HTERT RPE-1 (cell line): Measurements from ENCODE around the gene TEF.

ENCODE experiments used
- in situ Hi-C: fragments of 300-500 bp; cut with MboI; formaldehyde crosslinking; loops from 4 replicates; pipeline ENCODE4 v1.14.3; 2020; ENCODE audit warnings: low sequenced_read_pairs

The TEF gene

DNA sequence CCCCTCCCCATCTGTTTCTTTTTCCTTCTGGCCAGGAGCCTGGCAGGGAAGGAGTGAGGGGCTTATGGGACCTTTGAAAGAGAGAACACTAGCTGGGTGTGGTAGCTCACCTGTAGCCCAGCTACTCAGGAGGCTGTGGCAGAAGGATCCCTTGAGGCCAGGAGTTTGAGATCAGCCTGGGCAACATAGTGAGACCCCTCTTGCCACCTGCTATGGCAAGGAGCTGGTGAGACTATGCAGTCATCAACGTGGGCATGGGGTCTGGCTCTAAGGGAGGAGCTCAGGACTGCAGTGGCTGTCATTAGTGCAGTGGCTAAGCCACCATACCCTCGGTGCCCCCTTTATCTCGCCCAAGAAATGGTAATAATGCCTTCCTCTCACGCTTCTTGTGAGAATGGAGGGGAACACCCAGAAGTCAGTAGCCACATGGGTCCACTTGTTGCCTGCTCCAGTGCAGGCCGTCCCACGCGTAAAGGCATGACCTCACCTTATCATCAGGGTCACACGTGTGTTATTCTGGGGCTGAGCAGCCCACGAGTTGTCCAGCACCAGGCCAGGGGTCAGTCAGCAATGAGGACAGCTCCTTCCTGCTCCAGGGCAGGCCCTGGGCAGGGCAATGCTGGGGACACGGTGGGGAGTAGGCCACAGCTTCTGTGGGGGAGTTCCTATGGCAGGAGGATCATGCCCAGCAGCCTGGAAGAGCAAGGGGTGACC is 27.7 kb upstream of the TEF start:
- in situ Hi-C loops: no loop called here

DNA sequence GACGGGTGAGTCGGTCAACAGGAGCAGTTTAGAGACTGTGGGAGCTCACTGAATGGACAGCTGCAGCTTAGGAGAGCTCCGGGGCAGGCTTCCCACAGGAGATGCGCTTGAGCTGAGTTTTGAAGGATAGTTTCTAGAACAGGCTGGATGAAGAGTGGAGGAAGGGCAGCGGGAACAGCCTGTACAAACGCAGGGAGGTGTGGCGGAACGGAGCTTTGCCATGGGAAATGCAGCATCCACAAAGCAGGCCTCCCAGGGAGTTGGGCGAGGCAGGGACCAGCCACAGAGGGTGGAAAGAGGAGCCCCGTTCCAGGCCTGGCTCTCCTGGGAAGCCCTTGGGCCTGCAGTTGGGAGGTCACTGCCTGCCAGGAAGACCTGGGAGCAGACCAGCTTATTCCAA is 26.8 kb upstream of the TEF start:
- in situ Hi-C loops: no loop called here

DNA sequence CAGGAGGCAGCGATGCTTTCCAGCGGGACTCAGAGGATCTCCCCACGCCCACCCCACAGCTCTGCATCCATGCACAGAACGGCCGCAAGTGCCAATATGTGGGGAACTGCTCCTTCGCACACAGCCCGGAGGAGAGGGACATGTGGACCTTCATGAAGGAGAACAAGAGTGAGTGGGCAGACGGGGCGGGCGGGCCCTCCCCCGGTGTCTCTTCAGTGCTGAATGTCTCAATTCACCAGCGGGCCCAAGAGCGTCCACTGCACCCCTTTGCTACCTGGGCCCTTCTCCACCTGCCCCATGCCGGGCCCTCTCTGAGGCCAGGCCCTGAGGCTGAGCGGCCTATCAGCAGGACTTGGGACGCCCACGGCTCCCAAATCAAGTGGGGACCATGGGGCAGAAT is 25.8 kb upstream of the TEF start:
- in situ Hi-C loops: no loop called here

DNA sequence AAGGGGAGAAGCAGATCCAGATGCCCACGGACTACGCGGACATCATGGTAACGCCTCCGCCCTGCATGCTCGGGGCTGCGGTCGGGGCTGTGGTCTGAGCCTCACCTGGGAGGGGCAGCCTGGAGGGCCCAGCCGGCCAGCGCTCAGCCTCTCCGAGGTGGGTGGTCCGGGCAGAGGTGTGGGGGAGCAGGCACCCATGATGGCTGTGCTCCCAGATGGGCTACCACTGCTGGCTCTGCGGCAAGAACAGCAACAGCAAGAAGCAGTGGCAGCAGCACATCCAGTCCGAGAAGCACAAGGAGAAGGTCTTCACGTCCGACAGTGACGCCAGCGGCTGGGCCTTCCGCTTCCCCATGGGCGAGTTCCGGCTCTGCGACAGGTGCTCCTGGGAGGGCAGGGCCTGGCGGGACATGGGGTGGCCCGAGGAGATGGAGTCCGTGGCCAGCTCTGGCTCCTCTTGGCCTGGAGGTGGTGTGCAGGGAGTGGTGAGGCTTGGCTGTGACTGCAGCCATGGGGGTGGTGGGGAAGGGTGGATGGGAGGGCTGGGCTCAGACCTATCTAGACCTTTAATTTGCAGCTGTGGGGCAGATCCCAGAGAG is 25.2 kb upstream of the TEF start:
- in situ Hi-C loops: no loop called here

DNA sequence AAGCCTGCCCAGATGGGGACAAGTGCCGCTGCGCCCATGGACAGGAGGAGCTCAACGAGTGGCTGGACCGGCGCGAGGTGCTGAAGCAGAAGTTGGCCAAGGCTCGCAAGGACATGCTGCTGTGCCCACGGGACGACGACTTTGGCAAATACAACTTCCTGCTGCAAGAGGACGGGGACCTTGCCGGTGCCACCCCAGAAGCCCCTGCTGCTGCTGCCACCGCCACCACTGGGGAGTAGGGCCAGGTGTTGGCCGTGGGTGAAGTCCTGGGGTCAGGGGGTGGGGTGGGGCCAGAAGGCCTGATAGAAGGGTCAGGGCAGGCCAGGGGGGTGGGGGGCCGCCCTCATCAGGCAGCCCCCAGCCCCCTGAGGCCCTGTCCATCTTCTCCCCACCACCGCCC is 24.6 kb upstream of the TEF start:
- in situ Hi-C loops: no loop called here

DNA sequence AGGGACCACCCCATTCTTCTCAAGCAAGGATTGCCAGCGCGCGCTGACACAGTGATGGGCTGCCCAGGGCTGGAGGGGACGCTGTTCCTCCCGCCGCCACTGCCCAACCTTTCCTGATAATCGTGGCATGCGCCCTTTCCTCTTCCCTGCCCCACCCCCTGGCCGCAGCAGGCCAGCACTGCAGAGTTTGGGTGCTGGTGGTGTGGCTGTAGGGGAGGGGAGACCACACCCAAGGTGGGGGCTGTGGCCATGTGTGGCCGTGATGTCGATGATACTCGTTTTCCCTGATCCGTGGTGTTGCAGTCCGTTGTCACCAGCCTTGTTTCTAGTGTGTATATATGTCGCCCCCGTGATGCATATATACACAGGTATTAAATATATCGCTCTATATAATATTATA is 22.8 kb upstream of the TEF start:
- in situ Hi-C loops: no loop called here

DNA sequence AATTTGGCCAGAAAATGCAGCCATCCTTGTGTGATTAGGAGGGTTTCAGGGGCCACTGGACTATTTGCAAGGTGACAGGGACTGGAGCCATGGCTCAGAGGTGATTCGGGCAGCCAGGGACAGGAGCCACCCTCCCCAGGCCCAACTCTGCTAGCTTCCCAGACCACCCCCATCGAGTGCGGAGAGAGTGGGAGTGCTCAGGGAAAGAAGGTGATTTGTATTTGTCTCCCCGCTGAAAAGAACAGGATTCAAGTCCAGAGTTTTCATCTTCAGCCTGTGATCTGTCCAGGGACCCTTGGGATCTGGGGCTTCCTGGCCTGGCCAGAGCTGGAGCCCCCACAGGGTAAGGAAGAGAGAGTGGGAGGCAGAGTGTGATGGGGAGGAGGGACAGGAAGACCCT is 22.4 kb upstream of the TEF start:
- in situ Hi-C loops: no loop called here

DNA sequence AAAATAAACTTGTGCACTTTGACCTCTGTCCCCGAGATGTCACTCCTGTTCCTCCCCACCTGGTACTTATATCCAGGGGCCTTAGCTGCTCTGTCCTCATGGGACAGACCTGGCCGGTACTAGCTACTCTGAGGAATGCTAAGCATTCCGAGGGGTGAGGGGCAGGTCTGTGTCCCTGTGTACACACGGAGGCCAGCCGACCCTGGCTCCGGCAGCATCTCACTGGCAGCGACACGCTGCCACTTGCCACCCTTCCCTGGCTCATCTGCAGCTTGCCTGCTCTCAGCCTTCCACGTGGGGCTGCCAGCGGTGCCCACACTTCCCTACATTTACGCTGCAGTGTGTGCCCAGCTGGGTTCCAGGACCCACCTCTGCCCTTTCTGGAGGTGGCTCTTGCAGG is 21.6 kb upstream of the TEF start:
- in situ Hi-C loops: no loop called here

DNA sequence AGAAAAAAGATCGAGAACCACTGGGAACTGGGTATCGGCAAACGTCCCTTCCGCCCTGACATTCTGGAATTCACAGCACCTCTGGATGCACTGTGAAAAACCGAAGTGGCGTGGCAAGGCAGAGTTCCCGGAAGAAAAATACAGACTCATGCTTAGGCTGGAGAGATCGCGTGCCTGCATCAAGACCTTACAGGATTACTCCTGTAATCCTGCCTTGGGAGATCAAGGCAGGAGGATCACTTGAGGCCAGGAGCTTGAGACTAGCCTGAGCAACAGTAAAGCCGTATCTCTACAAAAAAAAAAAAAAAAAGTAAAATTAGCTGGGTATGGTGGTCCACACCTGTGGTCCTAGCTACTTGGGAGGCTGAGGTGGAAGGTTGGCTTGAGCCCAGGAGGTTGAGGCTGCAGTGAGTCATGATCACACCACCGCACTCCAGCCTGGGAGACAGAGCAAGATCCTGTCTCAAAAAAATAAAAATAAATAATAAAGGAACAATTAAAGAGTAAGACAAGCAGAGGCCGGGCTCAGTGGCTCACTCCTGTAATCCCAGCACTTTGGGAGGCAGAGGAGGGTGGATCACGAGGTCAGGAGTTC is 19.9 kb upstream of the TEF start:
- in situ Hi-C loops: no loop called here

DNA sequence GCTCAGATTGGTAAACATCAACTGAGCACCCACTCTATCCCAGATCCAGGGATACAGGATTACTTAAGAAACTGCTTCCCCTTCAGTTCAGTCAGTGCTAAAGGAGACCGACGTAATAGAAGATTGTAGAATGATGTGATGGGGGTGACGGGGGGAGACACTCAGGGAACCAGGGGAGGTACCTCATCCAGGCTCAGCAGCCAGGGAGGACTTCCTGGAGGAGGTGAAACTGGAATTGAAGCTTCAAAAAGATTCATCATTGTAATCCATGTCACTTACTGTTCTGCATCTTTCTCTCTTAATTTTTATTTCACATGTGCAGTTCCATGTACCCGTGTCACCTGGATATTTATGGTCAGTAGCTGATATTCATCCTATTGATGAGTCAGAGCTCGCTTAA is 19.1 kb upstream of the TEF start:
- in situ Hi-C loops: no loop called here

DNA sequence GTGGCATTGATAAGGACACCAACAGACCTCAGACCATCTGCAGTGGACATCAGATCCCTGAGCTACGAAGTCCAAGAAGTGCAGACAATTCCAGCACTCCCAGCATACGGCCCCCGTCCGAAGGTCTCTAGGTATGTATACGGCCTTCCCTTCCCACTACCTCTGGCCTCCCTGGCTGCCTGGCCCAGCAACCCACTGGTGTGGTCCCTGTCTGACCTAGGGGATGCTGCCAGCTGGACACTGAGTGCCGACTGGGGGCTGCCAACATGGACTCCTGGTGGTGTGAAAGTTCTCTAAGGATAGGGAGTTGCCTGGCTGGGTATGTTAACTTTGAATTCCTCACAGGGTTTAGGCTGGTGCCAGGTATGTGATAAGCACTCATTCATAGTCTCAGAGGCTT is 17.5 kb upstream of the TEF start:
- in situ Hi-C loops: no loop called here

DNA sequence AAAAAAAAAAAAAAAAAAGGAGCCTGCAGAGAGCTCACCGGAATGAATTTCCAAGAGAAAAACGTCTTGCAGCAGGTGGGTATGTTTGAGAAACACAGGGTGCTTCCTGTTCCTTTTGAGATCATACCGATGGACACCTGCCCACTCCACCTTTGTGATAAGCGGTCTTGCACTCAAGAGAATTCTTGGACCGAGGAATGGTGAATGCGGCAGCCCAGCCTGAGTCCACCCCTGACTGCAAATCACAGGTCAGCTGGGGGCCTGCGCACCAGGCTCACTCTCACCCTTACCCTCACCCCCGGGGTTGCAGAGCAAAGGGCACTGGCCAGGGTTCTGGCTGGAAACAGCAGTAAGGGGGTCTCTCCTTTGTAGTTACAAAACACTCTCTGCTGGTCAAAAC is 16.8 kb upstream of the TEF start:
- in situ Hi-C loops: no loop called here

DNA sequence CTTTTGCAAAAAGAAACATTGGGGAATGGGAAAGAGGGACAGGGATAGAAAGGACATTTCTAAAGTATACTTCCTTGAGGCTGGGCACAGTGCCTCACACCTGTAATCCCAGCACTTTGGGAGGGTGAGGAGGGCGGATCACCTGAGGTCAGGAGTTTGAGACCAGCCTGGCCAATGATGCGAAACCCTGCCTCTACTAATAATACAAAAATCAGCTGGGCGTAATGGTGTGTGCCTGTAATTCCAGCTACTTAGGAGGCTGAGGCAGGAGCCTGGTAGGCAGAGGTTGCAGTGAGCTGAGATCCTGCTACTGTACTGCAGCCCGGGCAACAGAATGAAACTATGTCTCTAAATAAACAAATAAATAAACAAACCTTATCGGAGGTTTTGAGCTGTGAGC is 16.3 kb upstream of the TEF start:
- in situ Hi-C loops: no loop called here

DNA sequence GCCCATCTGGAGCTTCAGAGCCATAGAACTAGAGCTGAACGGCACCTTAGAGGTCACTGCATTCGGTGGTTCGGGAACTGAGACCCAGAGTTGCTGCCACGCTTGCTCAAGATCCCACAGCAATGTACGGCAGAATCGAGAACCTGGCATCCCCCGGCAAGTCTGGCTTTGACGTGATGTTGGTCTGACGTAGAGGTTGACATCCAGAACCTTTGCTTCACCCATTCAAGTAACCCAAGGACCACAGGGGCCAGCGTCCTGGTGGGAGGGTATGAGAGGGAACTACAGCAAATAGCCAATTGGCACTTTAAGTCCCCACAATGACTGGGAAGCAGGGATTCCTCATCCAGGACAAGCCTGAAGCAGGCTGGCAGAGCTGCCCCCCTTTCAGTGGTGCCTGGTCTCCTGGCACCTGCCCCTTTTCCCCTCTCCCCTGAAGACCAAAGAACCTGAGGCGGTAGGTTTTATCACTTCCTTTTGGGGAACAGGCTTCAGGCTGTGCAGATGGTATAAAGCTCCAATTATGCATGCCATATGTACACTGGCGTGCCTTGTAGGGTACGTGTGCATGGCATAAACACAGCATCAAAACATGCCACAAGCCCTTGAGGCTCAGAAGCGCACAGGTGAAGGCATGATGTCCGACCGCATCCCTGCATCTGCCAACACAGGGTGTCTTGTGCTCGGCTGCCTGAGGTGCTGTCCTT is 15.3 kb upstream of the TEF start:
- in situ Hi-C loops: no loop called here

DNA sequence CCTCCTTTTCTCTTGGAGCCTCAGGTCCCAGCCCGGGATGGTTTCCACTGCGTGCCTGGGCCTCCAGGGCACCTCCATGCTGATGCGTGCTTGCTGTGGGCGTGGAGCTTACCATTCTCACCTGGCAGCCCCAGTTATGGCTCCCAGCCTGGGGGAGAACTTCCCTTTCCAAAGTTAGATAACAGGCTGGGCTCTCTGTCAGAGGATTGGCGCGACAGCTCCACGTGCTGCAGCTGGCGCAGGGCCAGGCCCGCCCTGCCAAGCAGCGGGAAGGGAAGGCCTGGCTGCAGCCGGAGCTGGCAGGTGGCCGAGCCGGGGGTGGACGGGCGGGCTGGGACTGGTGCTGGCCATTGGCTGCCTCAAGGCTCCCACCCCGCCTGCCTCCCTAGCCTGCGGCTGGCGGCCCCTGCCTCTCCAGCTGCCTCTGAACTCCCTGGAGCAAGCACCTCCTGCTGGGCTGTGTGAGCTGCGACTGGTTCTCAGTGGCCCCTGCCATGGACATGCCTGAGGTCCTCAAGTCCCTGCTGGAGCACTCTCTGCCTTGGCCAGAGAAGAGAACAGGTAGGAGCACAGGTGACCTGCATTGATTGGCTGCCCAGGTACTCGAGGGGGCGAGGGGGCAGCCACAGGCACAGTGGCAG is 14.6 kb upstream of the TEF start:
- in situ Hi-C loops: no loop called here

DNA sequence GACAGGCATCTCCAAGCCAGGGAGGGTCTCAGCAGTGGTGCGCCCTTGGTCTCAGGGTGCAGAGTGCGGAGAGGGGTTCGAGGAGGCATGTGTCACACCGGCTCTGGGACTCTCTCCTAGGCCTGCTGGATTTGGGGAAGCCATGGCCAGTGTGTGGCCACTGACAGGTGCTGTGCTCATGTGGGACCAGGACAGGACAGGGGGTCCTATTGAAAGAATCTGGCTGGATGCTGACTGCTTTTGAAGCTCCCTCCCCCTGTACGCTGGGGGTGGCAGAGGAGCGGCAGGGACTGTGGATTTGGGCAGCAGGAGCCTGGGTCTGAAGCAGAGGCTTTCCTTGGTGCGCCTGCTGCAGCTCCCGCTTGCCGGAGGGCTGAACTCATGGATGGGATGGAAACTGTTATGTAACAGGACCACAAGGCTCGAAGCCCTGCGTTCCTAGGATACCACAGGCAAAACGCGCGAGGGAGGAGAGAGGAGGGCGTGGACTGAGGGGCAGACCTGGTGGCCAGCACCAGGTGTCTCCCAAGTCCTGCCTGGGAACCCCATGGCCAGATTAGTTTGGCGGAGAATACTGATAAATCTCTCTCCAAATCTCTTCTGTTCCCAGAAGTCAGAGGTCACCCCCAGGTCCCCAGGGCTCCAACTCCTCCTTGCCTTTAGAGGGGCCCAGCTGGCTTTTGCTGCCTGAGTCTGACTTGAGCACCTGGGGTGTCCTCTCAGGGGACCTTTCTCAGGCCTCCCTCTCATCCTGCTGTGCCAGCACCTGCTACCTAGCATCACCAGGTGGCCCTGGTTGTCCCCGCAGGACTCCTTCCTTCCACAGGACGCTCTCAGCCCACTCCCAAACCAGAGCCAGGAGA is 13.8 kb upstream of the TEF start:
- in situ Hi-C loops: no loop called here

DNA sequence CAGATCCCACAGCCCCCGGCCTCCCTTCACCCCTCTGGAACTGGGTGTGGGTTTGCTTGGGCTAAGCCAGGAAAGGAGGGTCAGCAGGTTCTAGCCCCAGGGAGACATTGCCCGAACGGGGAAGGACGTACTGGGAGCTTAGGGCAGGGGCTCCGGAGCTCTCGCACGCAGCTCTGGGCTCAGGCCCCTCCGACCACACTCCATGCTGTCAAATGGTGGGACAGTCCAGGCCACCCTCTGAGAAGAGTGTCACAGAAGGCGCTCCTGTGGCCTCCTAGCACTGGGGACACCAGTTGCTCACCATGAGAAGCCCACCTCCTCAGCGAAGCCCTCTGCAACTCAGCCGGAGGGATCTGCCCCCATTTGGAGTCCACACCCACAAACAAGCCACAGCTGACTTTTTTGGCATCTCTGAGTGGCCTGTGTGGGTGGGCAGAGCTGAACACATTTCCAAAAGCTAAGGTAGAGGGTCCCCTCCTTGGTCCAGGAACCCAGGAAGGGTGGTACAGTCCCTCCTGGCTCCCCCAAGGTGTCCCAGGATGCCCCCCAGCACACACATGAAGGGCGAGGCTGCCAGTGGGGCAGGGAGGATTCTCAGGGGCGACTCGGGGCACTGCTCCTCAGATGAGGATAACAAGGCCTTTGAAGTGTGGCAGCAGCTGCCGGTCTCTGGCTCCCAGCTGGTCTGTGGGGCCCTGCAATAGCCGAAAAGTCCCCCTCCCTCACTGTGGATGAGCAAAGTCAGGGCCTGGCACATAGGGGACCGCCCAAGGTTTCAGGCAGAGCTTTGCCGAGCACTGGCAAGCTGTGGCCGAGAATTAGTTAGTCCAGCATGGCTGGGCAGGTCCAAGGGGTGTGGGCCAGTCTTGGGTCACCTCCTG is 13.0 kb upstream of the TEF start:
- in situ Hi-C loops: no loop called here

DNA sequence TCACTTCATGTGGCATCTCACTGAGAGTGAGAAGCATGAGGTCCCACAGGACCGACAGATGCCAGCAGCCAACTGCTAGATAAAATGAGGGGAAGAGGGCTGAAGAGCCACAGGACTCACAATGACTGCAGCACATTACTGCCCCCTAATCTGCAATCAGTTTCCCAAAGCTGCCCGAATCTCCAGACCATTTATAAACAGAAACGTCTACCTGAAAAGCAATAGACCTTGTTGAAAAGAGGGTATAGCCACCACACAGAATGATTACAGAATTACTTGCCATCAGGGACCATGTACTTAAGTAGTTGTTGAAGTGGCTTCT is 12.4 kb upstream of the TEF start:
- in situ Hi-C loops: no loop called here

DNA sequence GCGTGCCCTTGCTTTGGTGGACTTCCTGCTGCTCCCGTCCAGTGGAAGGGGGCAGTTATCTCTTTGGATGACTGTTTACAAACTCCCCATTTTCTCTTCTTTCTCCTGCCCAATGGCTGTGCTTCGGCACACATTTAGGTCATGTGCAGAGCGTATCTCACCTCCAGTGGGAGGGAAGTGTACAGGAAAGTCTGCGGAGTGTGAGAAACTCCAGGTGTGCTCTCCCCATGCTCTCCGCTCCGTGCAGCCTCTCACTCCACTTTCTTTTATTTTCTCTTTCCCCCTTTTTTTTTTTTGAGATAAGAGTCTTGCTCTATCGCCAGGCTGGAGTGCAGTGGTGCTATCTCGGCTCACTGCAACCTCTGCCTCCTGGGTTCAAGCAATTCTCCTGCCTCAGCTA is 11.9 kb upstream of the TEF start:
- in situ Hi-C loops: no loop called here

DNA sequence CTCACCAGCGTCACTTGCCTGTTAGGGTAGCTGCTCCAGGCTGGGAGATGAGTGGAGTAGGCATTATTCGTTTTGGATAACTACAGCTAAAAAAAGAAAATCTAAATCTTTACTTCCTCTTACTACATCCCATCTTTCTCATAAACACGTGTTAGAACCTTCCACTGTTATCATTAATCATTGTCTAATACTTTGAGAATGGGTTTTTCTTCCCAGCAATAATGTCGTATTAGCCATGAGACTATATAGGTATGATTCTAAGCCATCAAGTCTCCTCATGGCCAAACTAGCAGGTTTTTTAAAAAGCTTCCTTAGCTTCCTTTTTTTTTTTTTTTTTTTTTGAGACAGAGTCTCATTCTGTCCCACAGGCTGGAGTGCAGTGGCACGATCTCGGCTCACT is 3.9 kb upstream of the TEF start:
- in situ Hi-C loops: no loop called here
